ENCODE results near the gene ADGRG4. TPM values are rescaled to one million over a fixed set of nuclear protein-coding genes. Genes with fewer than 3 reads are reported as not detected.
"Not testable (repeated sequence)": the region's sequence is repeated elsewhere in the genome, so short reads cannot be mapped to it uniquely, and the experiment has no call there.

Gene ADGRG4, protein sequence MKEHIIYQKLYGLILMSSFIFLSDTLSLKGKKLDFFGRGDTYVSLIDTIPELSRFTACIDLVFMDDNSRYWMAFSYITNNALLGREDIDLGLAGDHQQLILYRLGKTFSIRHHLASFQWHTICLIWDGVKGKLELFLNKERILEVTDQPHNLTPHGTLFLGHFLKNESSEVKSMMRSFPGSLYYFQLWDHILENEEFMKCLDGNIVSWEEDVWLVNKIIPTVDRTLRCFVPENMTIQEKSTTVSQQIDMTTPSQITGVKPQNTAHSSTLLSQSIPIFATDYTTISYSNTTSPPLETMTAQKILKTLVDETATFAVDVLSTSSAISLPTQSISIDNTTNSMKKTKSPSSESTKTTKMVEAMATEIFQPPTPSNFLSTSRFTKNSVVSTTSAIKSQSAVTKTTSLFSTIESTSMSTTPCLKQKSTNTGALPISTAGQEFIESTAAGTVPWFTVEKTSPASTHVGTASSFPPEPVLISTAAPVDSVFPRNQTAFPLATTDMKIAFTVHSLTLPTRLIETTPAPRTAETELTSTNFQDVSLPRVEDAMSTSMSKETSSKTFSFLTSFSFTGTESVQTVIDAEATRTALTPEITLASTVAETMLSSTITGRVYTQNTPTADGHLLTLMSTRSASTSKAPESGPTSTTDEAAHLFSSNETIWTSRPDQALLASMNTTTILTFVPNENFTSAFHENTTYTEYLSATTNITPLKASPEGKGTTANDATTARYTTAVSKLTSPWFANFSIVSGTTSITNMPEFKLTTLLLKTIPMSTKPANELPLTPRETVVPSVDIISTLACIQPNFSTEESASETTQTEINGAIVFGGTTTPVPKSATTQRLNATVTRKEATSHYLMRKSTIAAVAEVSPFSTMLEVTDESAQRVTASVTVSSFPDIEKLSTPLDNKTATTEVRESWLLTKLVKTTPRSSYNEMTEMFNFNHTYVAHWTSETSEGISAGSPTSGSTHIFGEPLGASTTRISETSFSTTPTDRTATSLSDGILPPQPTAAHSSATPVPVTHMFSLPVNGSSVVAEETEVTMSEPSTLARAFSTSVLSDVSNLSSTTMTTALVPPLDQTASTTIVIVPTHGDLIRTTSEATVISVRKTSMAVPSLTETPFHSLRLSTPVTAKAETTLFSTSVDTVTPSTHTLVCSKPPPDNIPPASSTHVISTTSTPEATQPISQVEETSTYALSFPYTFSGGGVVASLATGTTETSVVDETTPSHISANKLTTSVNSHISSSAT (N-terminal part only)
- not detected in 2 replicates for total RNA-seq (2014; rRNA removed; shearing (Covaris generic))

DNA sequence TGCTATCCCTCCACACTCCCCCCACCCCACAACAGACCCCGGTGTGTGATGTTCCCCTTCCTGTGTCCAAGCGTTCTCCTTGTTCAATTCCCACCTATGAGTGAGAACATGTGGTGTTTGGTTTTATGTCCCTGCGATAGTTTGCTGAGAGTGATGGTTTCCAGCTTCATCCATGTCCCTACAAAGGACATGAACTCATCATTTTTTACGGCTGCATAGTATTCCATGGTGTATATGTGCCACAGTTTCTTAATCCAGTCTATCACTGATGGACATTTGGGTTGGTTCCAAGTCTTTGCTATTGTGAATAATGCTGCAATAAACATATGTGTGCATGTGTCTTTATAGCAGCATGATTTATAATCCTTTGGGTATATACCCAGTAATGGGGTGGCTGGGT lies at the start of gene ADGRG4:
Gene ADGRG4 (plus strand): TSS at position 243 of the 400 bp plus-strand sequence. CDS start 7,815 bp downstream, outside the sequence.
- not testable (repeated sequence) for DNase-seq (ENCODE audit: low spot score)

DNA sequence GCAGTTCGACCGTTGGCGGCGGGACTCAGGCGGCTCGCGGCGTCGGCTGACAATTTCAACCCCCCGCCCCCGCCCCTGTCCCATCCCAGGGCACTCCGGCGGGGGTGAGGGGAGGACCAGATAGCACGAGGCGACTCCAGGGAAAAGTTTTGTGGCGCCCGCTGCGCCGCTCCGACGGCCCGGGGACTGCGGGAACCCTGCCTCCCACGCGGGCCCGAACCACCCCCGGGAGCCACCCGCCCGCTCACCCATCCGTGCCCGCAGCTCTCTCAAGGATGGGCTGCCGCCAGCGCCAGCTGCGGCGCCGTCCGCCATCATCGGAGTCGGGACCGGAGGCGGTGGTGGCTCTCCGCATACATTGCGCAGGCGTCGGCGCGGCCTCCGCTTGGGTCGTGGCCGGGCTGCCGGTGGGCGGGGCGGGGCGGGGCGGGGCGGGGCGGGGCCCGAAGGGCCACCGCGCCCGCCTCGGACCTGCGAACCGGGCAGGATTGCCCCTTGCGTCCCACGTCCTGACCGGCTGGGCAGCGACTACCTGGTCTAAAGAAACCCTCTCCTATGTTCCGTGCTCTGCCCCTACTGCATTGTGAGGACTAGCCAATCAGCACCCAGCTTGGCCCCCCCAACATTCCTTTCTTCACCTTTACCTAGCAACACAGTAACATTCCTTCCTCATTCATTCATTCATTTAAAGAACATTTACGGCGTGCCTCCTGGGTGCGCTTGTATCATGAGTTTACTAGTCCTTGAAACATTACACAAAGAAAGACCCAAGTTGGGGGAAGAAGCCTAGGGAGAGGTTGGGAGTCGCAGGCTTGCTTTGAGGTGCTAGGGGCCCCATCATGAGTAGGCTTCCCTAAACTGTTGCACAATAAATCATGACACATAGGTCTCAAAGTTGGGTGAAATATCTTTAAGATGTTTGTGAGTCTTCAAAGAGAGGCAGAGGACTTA lies 49.4 kb upstream of the ADGRG4 start, which contains the start of gene MAP7D3:
Gene MAP7D3 (minus strand): TSS at position 360 of the 951 bp plus-strand sequence. CDS start 42 bp downstream, at position 318.
- DNase-seq (ENCODE audit: low spot score), result peak; percentile 44

DNA sequence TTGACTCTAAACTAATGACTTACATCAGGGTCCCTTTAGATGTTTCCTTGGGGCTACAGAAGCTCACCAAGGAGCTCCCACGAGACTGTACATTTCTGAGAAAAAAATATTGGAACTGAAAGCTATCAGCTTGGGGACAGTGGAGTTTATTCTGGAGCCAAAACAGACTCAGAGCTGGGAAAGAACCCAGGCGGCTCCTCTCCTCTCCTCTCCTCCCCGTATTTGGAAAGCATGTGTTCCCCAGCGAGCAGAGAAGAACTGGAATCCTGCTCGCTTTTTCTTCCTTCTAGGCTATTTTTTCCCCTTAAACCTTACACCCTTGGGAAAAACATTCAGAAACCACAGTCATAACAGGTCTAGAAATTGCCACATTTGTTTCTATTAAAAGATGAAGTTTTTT lies 45.2 kb upstream of the ADGRG4 start:
- no peak for DNase-seq (ENCODE audit: low spot score)

DNA sequence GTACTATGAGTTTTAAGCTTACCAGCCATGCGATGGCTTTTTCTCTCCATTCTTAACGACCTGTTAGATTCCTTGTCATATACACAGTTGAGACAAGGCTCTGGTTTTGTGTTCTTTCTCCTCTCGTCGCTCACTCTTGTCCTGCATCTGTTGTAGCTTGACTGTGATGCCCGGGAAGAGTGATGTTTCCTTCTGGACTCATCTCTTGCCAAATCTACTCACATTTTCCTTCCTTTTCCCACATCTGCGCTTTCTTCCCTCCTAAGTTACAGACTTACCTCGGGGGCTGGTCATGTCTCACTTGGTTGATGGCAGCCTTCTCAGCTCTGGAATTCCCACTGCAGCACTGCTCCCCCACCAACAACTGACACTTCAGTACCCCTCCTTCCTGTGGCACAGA lies 44.7 kb upstream of the ADGRG4 start:
- DNase-seq (ENCODE audit: low spot score), result no peak

DNA sequence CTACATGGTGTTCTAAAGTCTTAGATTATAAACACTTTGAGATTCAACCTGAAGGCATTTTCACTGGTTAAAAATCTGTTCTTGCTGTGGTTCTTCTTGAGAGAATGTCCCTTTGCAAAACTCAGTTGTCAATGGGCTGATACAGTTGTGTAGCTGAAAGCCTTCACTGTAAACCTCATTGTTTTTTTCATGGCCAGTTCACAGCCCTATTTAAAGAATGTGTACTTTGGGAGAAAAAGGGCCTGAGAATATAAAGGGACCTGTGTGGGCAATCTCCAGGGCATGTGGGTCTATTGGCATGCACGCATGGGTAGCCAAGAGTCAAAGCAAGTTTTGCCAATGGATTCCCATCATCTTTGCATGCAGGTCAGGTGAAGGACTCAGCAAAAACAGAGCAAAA lies 41.8 kb upstream of the ADGRG4 start:
- no peak for DNase-seq (ENCODE audit: low spot score)

DNA sequence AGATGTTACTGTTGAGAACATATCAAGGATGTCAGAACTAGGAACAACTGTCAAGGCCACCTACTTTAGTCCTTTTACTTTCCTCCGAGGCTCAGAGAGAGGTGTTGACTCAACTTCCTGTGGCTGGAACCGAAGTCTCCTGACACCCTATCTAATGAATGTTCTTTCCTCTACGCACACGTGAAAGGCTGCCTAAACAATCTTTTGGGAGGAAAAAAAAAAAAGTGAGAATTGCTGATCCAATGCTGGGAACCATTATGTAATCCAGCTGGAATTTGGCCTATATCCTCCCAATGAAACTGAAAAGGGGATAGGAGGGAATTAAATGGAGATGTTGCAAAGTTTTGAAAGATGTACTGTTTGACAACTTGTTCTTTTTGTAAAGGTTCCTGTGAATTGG lies 41.2 kb upstream of the ADGRG4 start:
- DNase-seq (ENCODE audit: low spot score), result peak; percentile 31

DNA sequence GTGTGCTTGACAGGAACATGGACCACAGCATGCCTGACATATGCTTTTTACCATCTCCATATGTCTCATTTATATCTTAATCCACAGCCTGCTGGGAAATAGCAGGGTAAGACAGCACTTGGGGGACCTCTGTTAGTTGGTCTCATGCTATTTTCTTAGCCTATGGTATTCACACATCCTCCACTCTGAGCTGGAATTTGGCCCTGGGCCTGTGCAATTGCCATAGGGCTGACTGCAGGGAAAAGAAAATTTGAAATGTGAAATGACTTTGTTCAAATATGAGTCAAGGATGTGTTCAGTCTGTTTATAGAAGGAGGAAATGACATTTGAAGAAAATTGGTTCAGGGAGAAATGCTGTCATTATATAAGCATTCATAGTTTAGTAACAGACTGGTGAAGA lies 40.0 kb upstream of the ADGRG4 start:
- DNase-seq (ENCODE audit: low spot score), result peak; percentile 12

DNA sequence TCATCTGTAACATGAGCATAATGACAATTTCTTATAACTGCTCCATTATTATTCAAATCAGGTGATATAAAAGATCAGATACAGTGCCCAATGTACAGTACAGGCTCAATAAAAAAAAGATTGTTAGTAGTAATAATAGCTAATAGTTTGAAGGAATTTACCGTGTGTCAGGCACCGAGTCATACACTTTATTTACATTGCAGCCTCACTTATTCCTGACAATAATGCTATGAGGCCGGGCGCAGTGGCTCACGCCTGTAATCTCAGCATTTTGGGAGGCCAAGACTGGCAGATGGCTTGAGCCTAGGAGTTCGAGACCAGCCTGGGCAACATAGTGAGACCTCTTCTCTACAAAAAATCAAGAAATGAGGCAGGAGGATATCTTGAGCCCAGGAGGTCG lies 39.4 kb upstream of the ADGRG4 start:
- no peak for DNase-seq (ENCODE audit: low spot score)

DNA sequence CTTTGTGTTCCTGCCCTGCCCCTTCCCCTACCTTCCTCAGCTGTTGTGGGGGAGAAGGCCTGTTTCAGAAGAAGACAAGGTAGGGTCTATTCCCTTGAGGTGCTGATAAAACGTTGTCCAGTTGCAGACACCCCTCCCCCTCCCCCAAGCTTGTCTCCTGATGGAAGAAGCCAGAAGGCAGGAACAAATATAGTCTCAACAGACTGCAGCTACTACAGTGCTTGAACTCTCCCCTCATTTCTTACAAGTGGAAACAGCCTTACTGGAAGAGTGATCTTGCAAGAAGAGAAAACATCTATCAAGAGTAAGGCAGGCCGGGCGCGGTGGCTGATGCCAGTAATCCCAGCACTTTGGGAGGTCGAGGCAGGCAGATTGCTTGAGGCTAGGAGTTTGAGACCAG lies 38.5 kb upstream of the ADGRG4 start:
- DNase-seq (ENCODE audit: low spot score), result no peak

DNA sequence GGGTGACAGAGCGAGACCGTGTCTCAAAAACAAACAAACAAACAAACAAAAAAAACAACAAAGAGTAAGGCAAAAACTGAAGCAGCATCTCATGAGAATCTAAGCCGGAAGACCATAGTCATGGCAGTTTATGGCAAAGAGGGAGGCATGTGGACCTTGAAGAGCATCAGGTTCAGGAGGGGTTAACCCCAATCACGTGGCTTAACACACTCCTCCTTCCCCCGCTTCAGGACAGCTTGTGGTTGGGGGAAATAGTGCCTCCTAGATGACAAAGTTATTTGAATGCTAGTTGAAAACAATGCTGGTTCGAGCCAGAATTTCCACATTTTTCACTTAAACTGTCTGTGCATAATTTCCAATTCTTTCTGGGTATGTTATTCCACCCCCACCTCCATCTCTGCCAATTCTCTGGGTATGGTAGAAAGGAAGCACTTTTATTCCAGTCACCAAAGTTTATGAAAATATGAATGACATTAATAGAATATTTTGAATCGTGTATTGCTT lies 37.9 kb upstream of the ADGRG4 start:
- DNase-seq (ENCODE audit: low spot score), result no peak

DNA sequence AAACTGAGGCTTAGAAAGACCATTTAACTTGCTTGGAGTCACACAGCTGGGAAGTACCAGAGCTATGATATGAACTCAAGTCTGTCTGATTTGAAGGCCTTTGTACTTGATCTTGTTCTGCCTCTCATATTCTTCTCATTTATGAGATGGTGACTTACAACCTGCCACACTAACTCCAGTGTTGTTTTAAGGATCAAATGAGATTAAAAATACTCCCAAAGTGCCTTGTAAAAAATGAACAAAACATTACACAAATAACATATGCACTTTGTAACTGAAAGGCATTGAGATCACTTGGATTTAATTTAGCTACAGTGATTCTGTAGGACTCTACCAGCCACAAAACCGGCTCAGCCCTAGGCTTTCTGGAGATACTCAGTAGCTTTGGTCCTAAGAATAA lies 33.9 kb upstream of the ADGRG4 start:
- no peak for DNase-seq (ENCODE audit: low spot score)

DNA sequence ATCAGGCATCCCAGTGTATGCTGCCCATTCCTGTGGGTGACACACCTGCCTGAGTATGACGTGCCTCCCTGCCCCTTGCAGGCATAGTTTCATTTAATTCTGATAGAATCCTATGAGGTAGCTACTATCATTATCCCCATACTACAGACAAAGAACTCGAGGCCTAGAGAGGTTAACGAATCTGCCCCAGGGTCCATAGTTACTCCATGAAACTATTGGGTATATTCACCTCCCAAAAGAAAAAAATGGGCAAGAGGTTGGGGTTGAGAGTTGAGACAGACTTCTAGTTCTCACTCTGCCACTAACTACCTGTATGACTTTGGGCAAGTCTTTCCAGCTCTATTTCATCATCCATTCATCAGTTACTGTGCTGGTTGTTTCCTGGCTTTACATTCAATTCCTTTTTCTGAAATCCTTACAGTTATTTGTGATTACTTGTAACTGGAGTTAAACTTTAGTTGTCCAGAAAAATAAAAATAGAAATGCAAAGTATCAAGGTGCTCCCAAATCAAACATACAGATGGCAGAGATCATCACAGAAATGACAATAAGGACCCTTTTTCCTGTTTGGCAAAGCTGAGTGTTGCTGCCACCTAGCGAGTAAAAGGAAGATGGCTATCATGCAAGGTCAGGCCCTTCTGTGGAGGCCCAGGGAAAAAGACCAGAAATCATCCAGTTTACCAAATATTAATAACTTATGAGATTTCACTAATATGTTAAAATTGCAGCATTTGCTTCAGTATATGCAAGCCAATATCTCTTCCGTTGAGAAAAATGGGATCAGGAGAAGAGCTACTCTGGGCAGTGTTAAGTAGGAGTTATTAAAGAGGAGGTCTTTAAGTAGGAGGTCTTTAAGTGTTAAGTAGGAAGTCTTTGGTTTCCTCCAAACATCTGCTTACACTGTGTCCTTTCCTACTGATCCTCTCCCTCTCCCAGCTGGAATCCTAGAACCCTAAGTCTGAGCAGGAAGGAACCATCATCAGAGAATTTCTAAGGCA lies 32.4 kb upstream of the ADGRG4 start:
- peak; percentile 36 for DNase-seq (ENCODE audit: low spot score)

DNA sequence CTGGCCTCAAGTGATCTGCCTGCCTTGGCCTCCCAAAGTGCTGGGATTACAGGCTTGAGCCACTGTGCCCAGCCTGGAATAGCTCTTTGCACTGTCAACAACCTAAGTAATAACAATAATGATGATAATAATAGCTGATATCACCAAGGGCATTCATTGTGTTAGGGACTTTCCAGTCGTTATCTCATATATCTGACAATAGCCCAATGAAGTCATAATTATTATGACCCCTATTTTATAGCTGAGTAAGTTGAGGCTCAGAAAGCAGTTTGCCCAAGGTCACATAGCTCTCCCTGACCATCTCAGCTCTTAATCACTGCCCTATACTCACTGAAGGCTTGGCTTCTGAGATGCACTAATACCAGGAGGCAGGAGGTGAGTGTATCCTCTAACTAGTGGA lies 30.8 kb upstream of the ADGRG4 start:
- DNase-seq (ENCODE audit: low spot score), result no peak

DNA sequence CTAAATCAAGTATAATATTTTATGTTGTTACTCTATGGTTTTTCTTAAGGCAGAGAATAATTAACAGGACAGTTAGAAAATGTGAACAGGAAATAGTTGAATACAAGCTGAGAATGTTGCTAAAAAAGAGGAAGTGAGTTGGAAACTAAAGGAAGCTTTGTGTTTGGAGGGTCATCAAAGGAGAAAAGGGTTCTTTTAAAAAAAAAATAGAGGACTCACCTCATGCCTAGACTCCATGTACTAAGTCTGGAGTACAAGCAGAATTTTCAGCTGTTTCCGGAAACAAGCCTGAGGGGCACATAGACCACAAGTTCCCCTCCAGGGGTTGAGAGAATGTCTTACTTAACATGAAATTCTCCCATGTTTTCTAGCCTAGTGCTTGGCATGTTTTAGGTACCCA lies 29.5 kb upstream of the ADGRG4 start:
- no peak for DNase-seq (ENCODE audit: low spot score)

DNA sequence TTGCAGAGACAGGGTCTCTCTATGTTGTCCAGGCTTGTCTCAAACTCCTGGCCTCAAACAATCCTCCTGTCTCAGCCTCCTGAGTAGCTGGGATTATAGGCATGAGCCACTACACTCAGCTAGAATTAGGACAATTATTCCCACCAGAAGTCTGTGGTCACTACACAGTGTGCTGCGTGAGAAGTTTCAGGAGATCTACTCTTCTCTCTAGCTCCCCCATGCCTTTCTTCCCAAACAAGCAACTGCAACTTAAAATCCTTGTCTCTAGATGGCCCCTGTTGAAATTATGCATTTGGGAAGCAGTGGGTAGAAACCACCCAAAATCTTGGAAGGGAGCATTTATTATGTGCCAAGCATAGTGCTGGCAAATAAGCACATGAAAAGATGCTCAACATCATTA lies 28.4 kb upstream of the ADGRG4 start:
- DNase-seq (ENCODE audit: low spot score), result peak; percentile 17

DNA sequence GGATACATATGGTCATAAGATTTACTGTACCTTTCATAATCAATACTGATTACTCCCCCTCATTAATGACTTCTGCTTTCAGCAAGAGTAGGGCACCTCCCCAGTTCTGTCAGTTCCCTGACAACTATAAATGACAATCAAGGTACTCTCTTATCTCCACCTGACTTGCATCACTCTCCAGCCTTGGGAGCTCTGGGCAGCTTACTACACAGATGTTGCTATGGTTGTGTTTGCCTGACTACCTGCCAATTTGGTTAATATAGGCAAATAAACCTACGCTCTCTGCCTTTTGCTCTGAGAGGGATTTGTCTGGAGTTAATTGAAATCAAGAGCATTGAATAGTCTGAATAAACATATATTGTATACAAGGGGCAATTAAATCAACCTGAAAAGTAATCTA lies 26.8 kb upstream of the ADGRG4 start:
- no peak for DNase-seq (ENCODE audit: low spot score)

DNA sequence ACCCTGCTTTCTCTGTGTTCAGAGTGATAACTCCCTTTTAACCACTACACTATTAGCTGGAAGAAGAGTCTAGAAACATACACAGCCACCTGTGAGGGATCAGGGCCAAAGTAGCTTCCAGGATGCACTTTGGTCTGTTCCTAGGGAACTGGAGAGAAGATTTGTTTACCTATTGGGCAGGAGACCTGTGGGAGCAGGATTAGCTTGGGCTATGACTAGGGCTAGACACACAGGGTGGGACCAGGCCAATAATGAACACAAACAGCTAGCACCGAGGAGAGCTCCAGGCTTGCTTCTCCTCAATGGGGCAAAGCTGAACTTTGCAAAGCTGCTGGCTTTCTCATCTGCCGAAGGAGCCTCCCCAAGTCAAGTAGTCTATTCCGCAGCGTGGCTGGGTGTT lies 25.2 kb upstream of the ADGRG4 start:
- no peak for DNase-seq (ENCODE audit: low spot score)

DNA sequence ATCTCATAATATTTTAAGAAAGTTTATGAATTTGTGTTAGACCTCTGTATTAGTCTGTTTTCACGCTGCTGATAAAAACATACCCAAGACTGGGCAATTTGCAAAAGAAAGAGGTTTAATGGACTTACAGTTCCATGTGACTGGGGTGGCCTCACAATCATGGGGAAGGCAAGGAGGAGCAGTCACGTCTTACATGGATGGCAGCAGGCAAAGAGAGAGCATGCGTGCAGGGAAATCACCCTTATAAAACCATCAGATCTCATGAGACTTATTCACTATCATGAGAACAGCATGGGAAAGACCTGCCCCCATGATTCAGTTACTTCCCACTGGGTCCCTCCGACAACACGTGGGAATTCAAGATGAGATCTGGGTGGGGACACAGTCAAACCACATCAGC lies 14.4 kb upstream of the ADGRG4 start:
- DNase-seq (ENCODE audit: low spot score), result not testable (repeated sequence)

DNA sequence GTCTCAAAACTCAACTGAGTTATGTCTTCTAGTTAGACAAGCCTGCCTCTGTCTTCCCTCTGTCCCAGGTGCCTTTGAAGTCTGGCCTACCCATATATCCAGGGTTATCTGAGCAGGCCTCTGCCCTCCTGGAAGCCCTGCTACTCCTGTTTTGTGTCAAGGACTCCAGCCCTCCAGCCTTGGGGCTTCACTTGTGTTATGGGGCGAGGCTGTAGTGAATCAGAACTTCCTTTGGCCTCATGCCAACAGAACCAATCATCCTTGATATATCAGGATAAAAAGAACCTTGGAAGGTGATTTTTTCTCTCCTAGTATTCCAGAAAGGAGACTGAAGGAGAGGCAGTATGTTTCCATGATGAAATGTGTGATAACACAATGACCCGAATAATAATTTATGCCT lies 8.9 kb upstream of the ADGRG4 start:
- DNase-seq (ENCODE audit: low spot score), result no peak

All from H4 (cell line).